ENCODE data around the gene SPRR2G.
"Not testable (repeated sequence)": the region's sequence is repeated elsewhere in the genome, so short reads cannot be mapped to it uniquely, and the experiment has no call there.

Gene SPRR2G

GRCh38 chr1:153119491-153119971 is 31.2 kb downstream of the SPRR2G start:
- H3K4me3 ChIP-seq (ENCODE audit: low read length), result no peak overlapping the region
- DNase-seq (ENCODE audit: low read depth), result no peak
- TF ChIP-seq CTCF (IDR thresholded peaks at IDR 0.05; ENCODE audit: insufficient read depth, low read depth, low read length, missing control alignments), result no peak

GRCh38 chr1:153115264-153115663 is 35.4 kb downstream of the SPRR2G start:
- H3K4me3 ChIP-seq (ENCODE audit: low read length); DNase-seq (ENCODE audit: low read depth): not testable (repeated sequence)

GRCh38 chr1:153113416-153113815 is 37.3 kb downstream of the SPRR2G start, which contains the start of gene SPRR2F:
Gene SPRR2F, minus strand, starts transcription at chr1:153113516. Its CDS starts 783 bp downstream, at chr1:153112733.
- DNase-seq (ENCODE audit: low read depth), result peak; percentile 31
- H3K4me3 ChIP-seq (ENCODE audit: low read length), result no peak within 1 kb of the TSS
- TF ChIP-seq CTCF (IDR thresholded peaks at IDR 0.05; ENCODE audit: insufficient read depth, low read depth, low read length, missing control alignments), result no peak

GRCh38 chr1:153112454-153112853 is 38.2 kb downstream of the SPRR2G start:
- DNase-seq (ENCODE audit: low read depth); H3K4me3 ChIP-seq (ENCODE audit: low read length): not testable (repeated sequence)

GRCh38 chr1:153100245-153100644 is 50.4 kb downstream of the SPRR2G start:
- no peak for TF ChIP-seq CTCF (IDR thresholded peaks at IDR 0.05; ENCODE audit: insufficient read depth, low read depth, low read length, missing control alignments)
- DNase-seq (ENCODE audit: low read depth), result peak; percentile 98
- no peak overlapping the region for H3K4me3 ChIP-seq (ENCODE audit: low read length)

All from epithelial cell of esophagus (primary cell).